ENCODE measurements around the gene PGAM5.
"Not testable (repeated sequence)": the region's sequence is repeated elsewhere in the genome, so short reads cannot be mapped to it uniquely, and the experiment has no call there.

The PGAM5 gene

GRCh38 chr12:132740313-132740646 is 29.6 kb downstream of the PGAM5 start:
- no peak overlapping the region for H3K9ac ChIP-seq (ENCODE audit: low read length)
- H3K4me3 ChIP-seq (ENCODE audit: low read depth in 1 of 2, low read length in 2 of 2) = no peak overlapping the region
- no peak overlapping the region for H3K27ac ChIP-seq (ENCODE audit: low read depth, low read length)
- no peaks in the 10 kb centered on the region for H3K9me3 ChIP-seq (ENCODE audit: low read length)
- no peaks in the 10 kb centered on the region for H3K27me3 ChIP-seq (ENCODE audit: control insufficient read depth in 1 of 2, insufficient read depth in 2 of 2, low read length in 2 of 2)
- H3K36me3 ChIP-seq (ENCODE audit: insufficient read depth, low read length) = peaks cover 87% of the 10 kb centered on the region
- no peaks in the 10 kb centered on the region for H3K4me1 ChIP-seq (ENCODE audit: insufficient read depth, low read length)

- Histone ChIP-seq H3K27ac (ENCODE audit: low read depth, low read length) (no peak overlapping the region), H3K9ac (ENCODE audit: low read length) (no peak overlapping the region), H3K9me3 (ENCODE audit: low read length) (no peaks in the 10 kb centered on the region), H3K27me3 (ENCODE audit: control insufficient read depth in 1 of 2, insufficient read depth in 2 of 2, low read length in 2 of 2) (no peaks in the 10 kb centered on the region), H3K36me3 (ENCODE audit: insufficient read depth, low read length) (peaks cover 90% of the 10 kb centered on the region), H3K4me3 (ENCODE audit: low read depth in 1 of 2, low read length in 2 of 2) (no peak overlapping the region), H3K4me1 (ENCODE audit: insufficient read depth, low read length) (no peaks in the 10 kb centered on the region)
These were observed 30.0 kb downstream of the PGAM5 start for GRCh38 chr12:132740652-132741051.

GRCh38 chr12:132741620-132742019 is 31.0 kb downstream of the PGAM5 start:
- Histone ChIP-seq H3K9me3 (ENCODE audit: low read length) (no peaks in the 10 kb centered on the region), H3K4me1 (ENCODE audit: insufficient read depth, low read length) (no peaks in the 10 kb centered on the region), H3K9ac (ENCODE audit: low read length) (no peak overlapping the region), H3K27ac (ENCODE audit: low read depth, low read length) (no peak overlapping the region), H3K36me3 (ENCODE audit: insufficient read depth, low read length) (peaks cover 88% of the 10 kb centered on the region), H3K4me3 (ENCODE audit: low read depth in 1 of 2, low read length in 2 of 2) (no peak overlapping the region), H3K27me3 (ENCODE audit: control insufficient read depth in 1 of 2, insufficient read depth in 2 of 2, low read length in 2 of 2) (no peaks in the 10 kb centered on the region)

- H3K4me3 ChIP-seq (ENCODE audit: low read depth in 1 of 2, low read length in 2 of 2) = no peak overlapping the region
- no peaks in the 10 kb centered on the region for H3K4me1 ChIP-seq (ENCODE audit: insufficient read depth, low read length)
- H3K27me3 ChIP-seq (ENCODE audit: control insufficient read depth in 1 of 2, insufficient read depth in 2 of 2, low read length in 2 of 2) = no peaks in the 10 kb centered on the region
- peaks cover 91% of the 10 kb centered on the region for H3K36me3 ChIP-seq (ENCODE audit: insufficient read depth, low read length)
- no peaks in the 10 kb centered on the region for H3K9me3 ChIP-seq (ENCODE audit: low read length)
- no peak overlapping the region for H3K9ac ChIP-seq (ENCODE audit: low read length)
- H3K27ac ChIP-seq (ENCODE audit: low read depth, low read length) = no peak overlapping the region
These were observed 33.2 kb downstream of the PGAM5 start for GRCh38 chr12:132743831-132744230.

GRCh38 chr12:132746613-132747012 is 36.0 kb downstream of the PGAM5 start:
- H3K27ac ChIP-seq (ENCODE audit: low read depth, low read length) = no peak overlapping the region
- H3K4me3 ChIP-seq (ENCODE audit: low read depth in 1 of 2, low read length in 2 of 2) = no peak overlapping the region
- no peaks in the 10 kb centered on the region for H3K4me1 ChIP-seq (ENCODE audit: insufficient read depth, low read length)
- H3K36me3 ChIP-seq (ENCODE audit: insufficient read depth, low read length) = peaks cover 76% of the 10 kb centered on the region
- H3K9me3 ChIP-seq (ENCODE audit: low read length) = no peaks in the 10 kb centered on the region
- H3K27me3 ChIP-seq (ENCODE audit: control insufficient read depth in 1 of 2, insufficient read depth in 2 of 2, low read length in 2 of 2) = no peaks in the 10 kb centered on the region
- no peak overlapping the region for H3K9ac ChIP-seq (ENCODE audit: low read length)

- peaks cover 70% of the 10 kb centered on the region for H3K36me3 ChIP-seq (ENCODE audit: insufficient read depth, low read length)
- H3K9ac ChIP-seq (ENCODE audit: low read length) = no peak overlapping the region
- H3K9me3 ChIP-seq (ENCODE audit: low read length) = no peaks in the 10 kb centered on the region
- no peak overlapping the region for H3K4me3 ChIP-seq (ENCODE audit: low read depth in 1 of 2, low read length in 2 of 2)
- H3K27me3 ChIP-seq (ENCODE audit: control insufficient read depth in 1 of 2, insufficient read depth in 2 of 2, low read length in 2 of 2) = no peaks in the 10 kb centered on the region
- no peak overlapping the region for H3K27ac ChIP-seq (ENCODE audit: low read depth, low read length)
- no peaks in the 10 kb centered on the region for H3K4me1 ChIP-seq (ENCODE audit: insufficient read depth, low read length)
These were observed 36.8 kb downstream of the PGAM5 start for GRCh38 chr12:132747395-132747794.

- Histone ChIP-seq H3K4me3 (ENCODE audit: low read depth in 1 of 2, low read length in 2 of 2) (no peak overlapping the region), H3K27me3 (ENCODE audit: control insufficient read depth in 1 of 2, insufficient read depth in 2 of 2, low read length in 2 of 2) (no peaks in the 10 kb centered on the region), H3K36me3 (ENCODE audit: insufficient read depth, low read length) (peaks cover 70% of the 10 kb centered on the region), H3K4me1 (ENCODE audit: insufficient read depth, low read length) (no peaks in the 10 kb centered on the region), H3K9me3 (ENCODE audit: low read length) (no peaks in the 10 kb centered on the region), H3K27ac (ENCODE audit: low read depth, low read length) (no peak overlapping the region), H3K9ac (ENCODE audit: low read length) (no peak overlapping the region)
These were observed 37.3 kb downstream of the PGAM5 start for GRCh38 chr12:132747896-132748295.

GRCh38 chr12:132748319-132748718 is 37.7 kb downstream of the PGAM5 start:
- Histone ChIP-seq H3K4me3 (ENCODE audit: low read depth in 1 of 2, low read length in 2 of 2) (no peak overlapping the region), H3K27me3 (ENCODE audit: control insufficient read depth in 1 of 2, insufficient read depth in 2 of 2, low read length in 2 of 2) (no peaks in the 10 kb centered on the region), H3K9ac (ENCODE audit: low read length) (no peak overlapping the region), H3K36me3 (ENCODE audit: insufficient read depth, low read length) (peaks cover 71% of the 10 kb centered on the region), H3K27ac (ENCODE audit: low read depth, low read length) (no peak overlapping the region), H3K4me1 (ENCODE audit: insufficient read depth, low read length) (no peaks in the 10 kb centered on the region), H3K9me3 (ENCODE audit: low read length) (no peaks in the 10 kb centered on the region)

GRCh38 chr12:132753670-132754069 is 43.0 kb downstream of the PGAM5 start:
- not testable (repeated sequence) for H3K4me1 ChIP-seq (ENCODE audit: insufficient read depth, low read length); H3K4me3 ChIP-seq (ENCODE audit: low read depth in 1 of 2, low read length in 2 of 2); H3K9ac ChIP-seq (ENCODE audit: low read length); H3K27me3 ChIP-seq (ENCODE audit: control insufficient read depth in 1 of 2, insufficient read depth in 2 of 2, low read length in 2 of 2); H3K9me3 ChIP-seq (ENCODE audit: low read length); H3K27ac ChIP-seq (ENCODE audit: low read depth, low read length)
- H3K36me3 ChIP-seq (ENCODE audit: insufficient read depth, low read length) = peaks cover 37% of the 10 kb centered on the region

GRCh38 chr12:132754160-132754932 is 43.7 kb downstream of the PGAM5 start:
- Histone ChIP-seq H3K27me3 (ENCODE audit: control insufficient read depth in 1 of 2, insufficient read depth in 2 of 2, low read length in 2 of 2) (no peaks in the 10 kb centered on the region), H3K4me1 (ENCODE audit: insufficient read depth, low read length) (no peaks in the 10 kb centered on the region), H3K27ac (ENCODE audit: low read depth, low read length) (no peak overlapping the region), H3K9me3 (ENCODE audit: low read length) (no peaks in the 10 kb centered on the region), H3K4me3 (ENCODE audit: low read depth in 1 of 2, low read length in 2 of 2) (no peak overlapping the region), H3K9ac (ENCODE audit: low read length) (no peak overlapping the region), H3K36me3 (ENCODE audit: insufficient read depth, low read length) (peaks cover 37% of the 10 kb centered on the region)

- not testable (repeated sequence) for H3K27ac ChIP-seq (ENCODE audit: low read depth, low read length); H3K9me3 ChIP-seq (ENCODE audit: low read length); H3K9ac ChIP-seq (ENCODE audit: low read length); H3K27me3 ChIP-seq (ENCODE audit: control insufficient read depth in 1 of 2, insufficient read depth in 2 of 2, low read length in 2 of 2); H3K4me3 ChIP-seq (ENCODE audit: low read depth in 1 of 2, low read length in 2 of 2); H3K36me3 ChIP-seq (ENCODE audit: insufficient read depth, low read length)
- H3K4me1 ChIP-seq (ENCODE audit: insufficient read depth, low read length) = peaks cover 17% of the 10 kb centered on the region
These were observed 48.2 kb downstream of the PGAM5 start for GRCh38 chr12:132758825-132759224.

GRCh38 chr12:132759359-132759758 is 48.7 kb downstream of the PGAM5 start:
- H3K27ac ChIP-seq (ENCODE audit: low read depth, low read length) = no peak overlapping the region
- peaks cover 17% of the 10 kb centered on the region for H3K4me1 ChIP-seq (ENCODE audit: insufficient read depth, low read length)
- no peak overlapping the region for H3K4me3 ChIP-seq (ENCODE audit: low read depth in 1 of 2, low read length in 2 of 2)
- H3K27me3 ChIP-seq (ENCODE audit: control insufficient read depth in 1 of 2, insufficient read depth in 2 of 2, low read length in 2 of 2) = no peaks in the 10 kb centered on the region
- H3K36me3 ChIP-seq (ENCODE audit: insufficient read depth, low read length) = peaks cover 6% of the 10 kb centered on the region
- H3K9ac ChIP-seq (ENCODE audit: low read length) = no peak overlapping the region
- H3K9me3 ChIP-seq (ENCODE audit: low read length) = no peaks in the 10 kb centered on the region
